Gastroesophageal sphincter (tissue), 4 donors: ENCODE data around the gene LRRC75A. TPM values are rescaled to one million over a fixed set of nuclear protein-coding genes. Genes with fewer than 3 reads are reported as not detected.
A peak's percentile ranks its signal among the peaks of the same experiment; 100 is the strongest.

ENCODE experiments used
- ATAC-seq: fragments of 150-250 bp; one replicate; pipeline ENCODE4 v1.9.1; 2016; ENCODE audit warnings: mild to moderate bottlenecking, moderate library complexity
- H3K27ac ChIP-seq, 4 donors: fragments of 200-600 bp; sonication (generic) in 3 of 4; 1 replicate in 3 of 4; 2 replicates in 1 of 4; pipeline ENCODE4 v1.5.1; 2016 to 2019
- H3K27me3 ChIP-seq: fragments of 200-600 bp; sonication (generic); one replicate; pipeline ENCODE4 v1.5.1; 2019
- H3K36me3 ChIP-seq, 2 donors: fragments of 200-600 bp; sonication (generic); one replicate each; pipeline ENCODE4 v1.5.1; 2019; ENCODE audit warnings: control low read depth in 1 of 2
- H3K4me1 ChIP-seq, 3 donors: fragments of 200-600 bp; sonication (generic); 1 replicate in 2 of 3; 2 replicates in 1 of 3; pipeline ENCODE4 v1.5.1; 2016 to 2019; ENCODE audit warnings: control low read depth in 2 of 3
- H3K4me3 ChIP-seq, 2 donors: fragments of 200-600 bp; sonication (generic); one replicate each; pipeline ENCODE4 v1.5.1; 2019; ENCODE audit warnings: mild to moderate bottlenecking in 1 of 2, moderate library complexity in 1 of 2
- H3K9me3 ChIP-seq, 3 donors: fragments of 200-600 bp; sonication (generic); one replicate each; pipeline ENCODE4 v1.5.1; 2017 to 2019; ENCODE audit warnings: control low read depth in 2 of 3
- CTCF ChIP-seq, 4 experiments: fragments of 200-600 bp in 2 of 4; fragments of 450-650 bp in 2 of 4; sonication (generic) in 1 of 4; IDR thresholded peaks; one replicate each; pipeline ENCODE4 v1.5.1; 2017 to 2019; ENCODE audit warnings: antibody characterized with exemption in 4 of 4, mild to moderate bottlenecking in 2 of 4, moderate library complexity in 2 of 4
- EP300 ChIP-seq: sonication (generic); formaldehyde crosslinking; IDR thresholded peaks from one replicate; pipeline ENCODE4 v1.6.1; 2017; ENCODE audit warnings: antibody characterized with exemption, mild to moderate bottlenecking
- POLR2A ChIP-seq, 2 donors: fragments of 450-650 bp; IDR thresholded peaks; one replicate each; pipeline ENCODE4 v1.6.1; 2017; ENCODE audit warnings: antibody characterized with exemption in 2 of 2, mild to moderate bottlenecking in 2 of 2, moderate library complexity in 1 of 2
- POLR2AphosphoS5 ChIP-seq: sonication (generic); formaldehyde crosslinking; IDR thresholded peaks from one replicate; pipeline ENCODE4 v1.6.1; 2017; ENCODE audit warnings: antibody characterized with exemption
- WGBS, 2 donors: methylation state at CpG; one replicate each; pipeline ENCODE4 v1.1.5; 2018; ENCODE audit warnings: low coverage in 1 of 2; 5-methylcytosine and 5-hydroxymethylcytosine counted together
- total RNA-seq, 4 donors: library from RNA; depleted of rRNA; stranded (reverse); fragments of >200 nt; gene quantifications; one replicate each; pipeline ENCODE4 v1.1.0, GENCODE V29; 2016

Gene LRRC75A
- total RNA-seq, 4 donors from 2014 or later: 0.94 to 4.0 (median 2.3) TPM

- Histone ChIP-seq H3K36me3 (no peaks in the 10 kb centered on the region), H3K27ac (no peak overlapping the region), H3K9me3 (no peaks in the 10 kb centered on the region), H3K4me1 (peaks cover 0 to 29% (median 6%) of the 10 kb centered on the region in 3 donors), H3K4me3 (no peak overlapping the region), H3K27me3 (peaks cover 6% of the 10 kb centered on the region)
- ATAC-seq: no peak
- TF ChIP-seq EP300 (no peak), POLR2AphosphoS5 (no peak), CTCF (IDR thresholded peaks at IDR 0.05) (no peak), POLR2A (IDR thresholded peaks at IDR 0.05) (no peak)
- WGBS, 2 donors: 17 to 43% methylated on average over 1 of the region's 1 CpG
Measured at GRCh38 chr17:16494059-16494458, 2.1 kb upstream of the LRRC75A start.

GRCh38 chr17:16493531-16494046 is 1.6 kb upstream of the LRRC75A start:
- no peak for TF ChIP-seq CTCF (IDR thresholded peaks at IDR 0.05)
- no peak for TF ChIP-seq POLR2AphosphoS5
- TF ChIP-seq POLR2A (IDR thresholded peaks at IDR 0.05): no peak
- TF ChIP-seq EP300: no peak
- Histone ChIP-seq H3K9me3 (no peaks in the 10 kb centered on the region), H3K4me1 (peaks cover 0 to 29% (median 6%) of the 10 kb centered on the region in 3 donors), H3K36me3 (no peaks in the 10 kb centered on the region), H3K4me3 (no peak overlapping the region), H3K27me3 (peaks cover 6% of the 10 kb centered on the region), H3K27ac (no peak overlapping the region)
- no peak for ATAC-seq
- 77 to 89% methylated on average over 2 to 5 of the region's 5 CpGs for WGBS, 2 donors

GRCh38 chr17:16492613-16493530 is 879 bp upstream of the LRRC75A start:
- peak; percentile 1 for ATAC-seq
- Histone ChIP-seq H3K4me3 (peak overlapping the region; percentile 48 to 72), H3K36me3 (no peaks in the 10 kb centered on the region), H3K27ac (peak overlapping the region in 3 of 4 donors; percentile 43 to 74 (median 53)), H3K27me3 (peaks cover 6% of the 10 kb centered on the region), H3K4me1 (peaks cover 0 to 29% (median 6%) of the 10 kb centered on the region in 3 donors), H3K9me3 (no peaks in the 10 kb centered on the region)
- TF ChIP-seq POLR2AphosphoS5 (no peak), EP300 (no peak), CTCF (IDR thresholded peaks at IDR 0.05) (no peak), POLR2A (IDR thresholded peaks at IDR 0.05) (no peak)
- 67 to 71% methylated on average over 4 of the region's 27 CpGs for WGBS, 2 donors

DNA sequence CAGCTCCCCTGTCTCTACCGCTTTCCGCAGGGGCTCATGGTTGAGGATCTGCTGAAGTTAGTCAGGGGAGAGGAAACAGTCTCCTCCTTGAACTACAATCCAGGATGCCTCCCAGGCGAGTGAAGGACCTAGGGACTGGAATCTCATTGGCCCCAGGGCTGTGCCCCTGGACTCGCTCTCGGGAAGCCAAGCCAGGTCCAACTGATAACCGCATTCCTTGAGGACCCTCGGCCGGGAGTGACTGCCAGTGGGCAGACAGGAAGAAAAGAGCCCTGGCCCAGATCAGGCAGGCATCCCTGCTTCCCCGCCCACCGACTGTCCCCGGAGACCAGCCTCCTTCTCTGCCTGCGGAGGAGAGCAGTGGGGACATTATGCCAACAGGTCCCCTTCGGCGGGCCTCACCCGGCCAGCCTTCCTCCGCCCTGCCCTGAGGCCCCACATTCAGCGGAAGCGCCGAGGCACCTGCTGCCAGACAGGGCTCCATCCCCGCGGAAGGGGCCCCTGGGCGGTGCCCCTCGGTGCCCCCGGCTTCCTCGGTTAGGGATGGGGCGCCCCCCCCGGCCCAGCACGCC is 776 bp downstream of the LRRC75A start:
- no peak for ATAC-seq
- 37% methylated on average over 5 of the region's 28 CpGs; no CpG with 5 or more reads in 1 of the 2 donors for WGBS, 2 donors
- Histone ChIP-seq H3K4me1 (peaks cover 0 to 42% (median 12%) of the 10 kb centered on the region in 3 donors), H3K4me3 (peak overlapping the region; percentile 36 to 72), H3K27me3 (no peaks in the 10 kb centered on the region), H3K9me3 (no peaks in the 10 kb centered on the region), H3K27ac (peak overlapping the region in 2 of 4 donors; percentile 38), H3K36me3 (no peaks in the 10 kb centered on the region)
- TF ChIP-seq EP300: no peak
- no peak for TF ChIP-seq POLR2AphosphoS5
- no peak for TF ChIP-seq POLR2A (IDR thresholded peaks at IDR 0.05)
- no peak for TF ChIP-seq CTCF (IDR thresholded peaks at IDR 0.05)
